Thyroid gland (tissue), 4 donors: ENCODE results near the gene MKKS.

ENCODE experiments used
- CTCF ChIP-seq, 6 experiments: fragments of 200-600 bp in 3 of 6; fragments of 450-650 bp in 3 of 6; sonication (generic) in 3 of 6; IDR thresholded peaks; one replicate each; pipeline ENCODE4 v1.5.1; 2016 to 2019; ENCODE audit warnings: antibody characterized with exemption in 6 of 6, mild to moderate bottlenecking in 2 of 6, inconsistent platforms in 1 of 6, moderate library complexity in 1 of 6
- POLR2A ChIP-seq, 2 donors: fragments of 450-650 bp; IDR thresholded peaks; one replicate each; pipeline ENCODE4 v1.6.1; 2017; ENCODE audit warnings: antibody characterized with exemption in 2 of 2, mild to moderate bottlenecking in 2 of 2, moderate library complexity in 1 of 2

GRCh38 chr20:10387686-10388085 lies 46.3 kb downstream of the MKKS start:
- TF ChIP-seq CTCF (IDR thresholded peaks at IDR 0.05) (no peak), POLR2A (IDR thresholded peaks at IDR 0.05) (no peak)
